Aorta (tissue), 5 donors: Measurements from ENCODE around the gene IL1RL1. TPM values are rescaled to one million over a fixed set of nuclear protein-coding genes. Genes with fewer than 3 reads are reported as not detected.

Experiments
- ATAC-seq: fragments of 200-7000 bp; cut with Tn5 transposase; one replicate; pipeline ENCODE4 v1.9.1; 2022; ENCODE audit warnings: moderate library complexity; ENCODE audit not compliant: low FRiP score
- DNase-seq, 2 donors: peaks; one replicate each; pipeline ENCODE4 v3.0.0-alpha.2; 2020
- H3K27ac ChIP-seq, 2 donors: one replicate each; pipeline ENCODE4 v1.5.1; 2013; ENCODE audit warnings: low read length in 2 of 2, mild to moderate bottlenecking in 2 of 2, moderate library complexity in 2 of 2, control low read depth in 1 of 2, inconsistent platforms in 1 of 2, low read depth in 1 of 2
- H3K27me3 ChIP-seq, 2 donors: one replicate each; pipeline ENCODE4 v1.6.1; 2013; ENCODE audit warnings: control low read depth in 1 of 2, low read length in 1 of 2, mild to moderate bottlenecking in 1 of 2, moderate library complexity in 1 of 2; ENCODE audit not compliant: insufficient read depth in 2 of 2, control insufficient read depth in 1 of 2
- H3K36me3 ChIP-seq, 2 donors: one replicate each; pipeline ENCODE4 v1.6.1; 2013; ENCODE audit warnings: control low read depth in 1 of 2, low read length in 1 of 2, mild to moderate bottlenecking in 1 of 2; ENCODE audit not compliant: insufficient read depth in 2 of 2, control insufficient read depth in 1 of 2
- H3K4me1 ChIP-seq, 2 donors: one replicate each; pipeline ENCODE4 v1.6.1; 2013; ENCODE audit warnings: low read length in 2 of 2, control low read depth in 1 of 2, mild to moderate bottlenecking in 1 of 2, moderate library complexity in 1 of 2; ENCODE audit not compliant: insufficient read depth in 2 of 2, control insufficient read depth in 1 of 2
- H3K4me3 ChIP-seq, 2 donors: one replicate each; pipeline ENCODE4 v1.5.1; 2013; ENCODE audit warnings: low read length in 2 of 2, control low read depth in 1 of 2, mild to moderate bottlenecking in 1 of 2
- H3K9me3 ChIP-seq: one replicate; pipeline ENCODE4 v1.6.1; 2013; ENCODE audit warnings: mild to moderate bottlenecking, low read length; ENCODE audit not compliant: control insufficient read depth
- WGBS, 2 donors: extraction: QIAGEN DNeasy Blood & Tissue Kit; methylation state at CpG; one replicate each; pipeline ENCODE4 v1.1.7; 2013; 5-methylcytosine and 5-hydroxymethylcytosine counted together
- intact Hi-C, 2 donors: fragments of 100-400 bp; cut with DNase I; formaldehyde crosslinking; loops; one replicate each; pipeline versions ENCODE4 v1.14.2 to v1.15.0; 2022
- polyA plus RNA-seq, 2 donors: library from polyadenylated mRNA; stranded (reverse); fragments of 200-250 nt; gene quantifications; one replicate each; pipeline ENCODE4 v1.2.3, GENCODE V29; 2013
- total RNA-seq, 2 donors: library from RNA; stranded (reverse); fragmentation: NEBNext Ultra II Directional; extraction: Animal tissue kit (Norgen Biotek cat#: 25700); gene quantifications; one replicate each; pipeline ENCODE4 v1.2.1, GENCODE V29; 2021
- donor health status: healthy with polysubstance abuse.
- donor health status: Bipolar disorder and iron deficiency.
- donor health status: DM: no; HTN: no; CAD: no.
- donor health status: DM: no; HTN: no; CAD: no.
- donor health status: DM: yes; HTN: yes; CAD: no.

The IL1RL1 gene
- total and polyA plus RNA-seq, 4 donors = 2.5 to 8.1 (median 7.2) TPM

DNA sequence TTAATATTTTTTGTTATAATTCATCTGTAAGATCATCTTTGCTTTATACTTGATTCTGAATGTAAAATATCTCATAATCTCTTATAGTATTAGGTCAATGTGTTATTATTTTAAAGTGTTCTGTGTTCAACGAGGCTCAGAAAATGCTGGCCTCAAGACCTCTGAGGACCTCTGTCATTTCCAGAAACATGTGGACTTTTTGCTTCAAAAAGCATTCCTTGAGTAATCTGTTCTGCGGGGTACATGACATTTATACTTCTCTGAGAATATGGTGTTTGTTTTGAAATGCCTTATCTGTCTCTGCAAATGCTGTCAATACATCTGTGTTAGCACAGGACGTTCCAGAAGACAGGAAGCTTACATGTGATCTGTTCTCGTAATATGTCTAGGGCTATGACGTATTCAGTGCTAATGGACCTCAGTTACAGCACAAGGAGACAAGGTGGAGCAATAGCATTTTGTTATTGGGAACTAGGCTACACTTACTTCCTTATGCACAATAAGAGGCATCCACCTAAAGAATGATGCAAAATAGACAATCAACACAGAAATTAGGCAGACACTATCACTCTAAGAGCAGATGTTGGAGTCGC is 37.6 kb upstream of the IL1RL1 start:
- Histone ChIP-seq H3K27ac (no peak overlapping the region), H3K4me3 (no peak overlapping the region), H3K4me1 (no peaks in the 10 kb centered on the region), H3K27me3 (peaks cover 0 to 2% of the 10 kb centered on the region in 2 donors), H3K9me3 (no peaks in the 10 kb centered on the region), H3K36me3 (no peaks in the 10 kb centered on the region)
- ATAC-seq (no peak), DNase-seq (no peak)
- 53 to 54% methylated on average over 6 of the region's 6 CpGs for WGBS, 2 donors
- intact Hi-C loops = no loop called here

GRCh38 chr2:102276549-102277201 is 34.7 kb upstream of the IL1RL1 start:
- Histone ChIP-seq H3K9me3 (no peaks in the 10 kb centered on the region), H3K36me3 (no peaks in the 10 kb centered on the region), H3K27ac (no peak overlapping the region), H3K4me1 (no peaks in the 10 kb centered on the region), H3K27me3 (peaks cover 0 to 2% of the 10 kb centered on the region in 2 donors), H3K4me3 (no peak overlapping the region)
- intact Hi-C loops = no loop called here
- ATAC-seq (no peak), DNase-seq (no peak)
- 98% methylated on average over 2 of the region's 2 CpGs for WGBS, 2 donors

DNA sequence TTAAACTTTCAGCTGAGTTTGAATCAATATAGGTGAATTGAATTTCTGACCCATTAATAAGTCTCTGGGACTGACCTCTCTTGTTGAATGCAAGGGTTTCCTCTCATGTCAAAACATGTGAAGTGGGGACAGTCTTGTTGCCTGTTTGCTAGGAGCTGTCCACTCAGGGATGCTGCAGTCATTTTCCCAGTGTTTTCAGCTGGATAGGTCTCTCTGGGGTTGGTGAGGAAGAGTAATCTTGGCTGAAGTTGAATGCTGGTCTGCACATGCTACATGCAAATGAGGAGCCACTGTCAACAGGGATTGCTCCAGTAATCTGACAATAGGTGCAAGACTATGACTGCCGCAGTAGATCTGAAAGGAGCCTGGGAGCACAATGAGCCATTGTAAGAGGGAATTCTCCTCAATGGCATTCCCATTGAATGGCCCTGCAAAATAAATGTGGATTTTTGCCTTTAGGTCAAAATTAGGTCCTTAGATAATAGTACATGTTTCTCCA is 34.1 kb upstream of the IL1RL1 start:
- intact Hi-C loops = no loop called here
- WGBS, 2 donors = 90 to 100% methylated on average over 1 of the region's 1 CpG

GRCh38 chr2:102278720-102279390 is 32.5 kb upstream of the IL1RL1 start:
- no peak for DNase-seq
- H3K4me3 ChIP-seq = no peak overlapping the region
- H3K9me3 ChIP-seq = no peaks in the 10 kb centered on the region
- peaks cover 0 to 2% of the 10 kb centered on the region in 2 donors for H3K27me3 ChIP-seq
- no peak for ATAC-seq
- H3K4me1 ChIP-seq = no peaks in the 10 kb centered on the region
- 93 to 94% methylated on average over 3 of the region's 3 CpGs for WGBS, 2 donors
- intact Hi-C loops = no loop called here
- no peaks in the 10 kb centered on the region for H3K36me3 ChIP-seq
- no peak overlapping the region for H3K27ac ChIP-seq

More for the DNA sequence above, 34.1 kb upstream of the IL1RL1 start:
- ATAC-seq (no peak), DNase-seq (no peak)
- Histone ChIP-seq H3K27me3 (peaks cover 0 to 2% of the 10 kb centered on the region in 2 donors), H3K9me3 (no peaks in the 10 kb centered on the region), H3K4me1 (no peaks in the 10 kb centered on the region), H3K4me3 (no peak overlapping the region), H3K36me3 (no peaks in the 10 kb centered on the region), H3K27ac (no peak overlapping the region)

DNA sequence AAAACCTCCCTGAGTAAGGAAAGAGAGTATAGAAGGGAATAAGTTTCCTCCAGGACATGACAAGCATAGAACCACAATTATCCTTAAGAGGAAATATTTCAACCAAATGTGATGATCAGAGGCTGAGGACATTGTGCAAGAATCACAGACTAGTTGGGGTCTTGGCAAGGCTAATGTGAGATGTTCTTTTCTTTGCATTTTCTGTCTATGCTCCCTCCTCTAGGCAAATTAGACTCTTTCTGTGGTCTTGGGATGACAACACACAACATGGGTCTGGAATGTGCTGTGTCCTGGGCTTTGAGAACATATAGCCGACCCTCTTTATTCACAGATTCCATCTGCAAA is 32.0 kb upstream of the IL1RL1 start:
- intact Hi-C loops = no loop called here
- no peak for DNase-seq
- H3K4me3 ChIP-seq = no peak overlapping the region
- ATAC-seq = no peak
- no peaks in the 10 kb centered on the region for H3K4me1 ChIP-seq
- WGBS, 2 donors = 90 to 94% methylated on average over 1 of the region's 1 CpG
- peaks cover 0 to 2% of the 10 kb centered on the region in 2 donors for H3K27me3 ChIP-seq
- no peaks in the 10 kb centered on the region for H3K9me3 ChIP-seq
- H3K36me3 ChIP-seq = no peaks in the 10 kb centered on the region
- H3K27ac ChIP-seq = no peak overlapping the region

DNA sequence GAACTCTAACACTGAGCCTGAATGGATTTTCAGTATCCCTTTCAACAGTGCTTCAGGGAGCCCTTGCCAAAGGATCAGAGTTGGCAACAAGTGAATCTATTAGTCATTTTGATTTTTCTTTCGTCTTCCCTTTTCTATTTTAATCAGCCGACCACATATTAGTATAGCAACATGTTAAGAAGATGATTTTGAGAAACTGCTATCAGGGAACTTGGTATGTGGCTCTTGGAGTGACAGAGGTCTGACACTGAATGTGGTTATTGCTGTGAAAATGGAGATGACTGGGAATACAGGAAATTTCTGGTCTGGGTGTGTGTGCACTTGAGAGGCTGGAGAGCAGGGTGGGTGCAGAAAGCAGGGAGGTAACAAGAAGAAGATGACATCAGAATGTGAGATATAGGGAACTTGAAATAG is 28.7 kb upstream of the IL1RL1 start:
- Histone ChIP-seq H3K27me3 (no peaks in the 10 kb centered on the region), H3K27ac (no peak overlapping the region), H3K4me3 (no peak overlapping the region), H3K9me3 (peaks cover 1% of the 10 kb centered on the region), H3K36me3 (no peaks in the 10 kb centered on the region), H3K4me1 (no peaks in the 10 kb centered on the region)
- DNase-seq (no peak), ATAC-seq (no peak)
- 7 to 9% methylated on average over 2 of the region's 2 CpGs for WGBS, 2 donors
- intact Hi-C loops = no loop called here

DNA sequence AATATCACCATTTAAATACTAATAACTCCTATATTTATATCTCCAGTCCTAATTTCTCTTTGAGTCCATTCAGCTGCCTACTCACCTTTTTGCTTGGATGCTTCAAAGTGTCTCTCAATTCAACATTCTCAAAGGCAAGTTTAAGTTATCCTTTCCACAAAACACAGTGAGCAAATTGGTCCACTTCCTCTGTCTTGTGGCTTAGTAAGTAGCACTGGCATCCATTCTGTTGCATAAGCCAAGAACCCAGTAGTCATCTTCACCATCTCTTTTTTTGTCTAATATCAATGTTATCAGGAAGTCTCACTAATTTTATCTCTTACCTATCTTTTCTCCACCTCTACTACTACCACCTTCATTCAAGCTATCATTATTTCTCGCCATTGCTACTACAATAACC is 27.4 kb upstream of the IL1RL1 start:
- H3K4me3 ChIP-seq = no peak overlapping the region
- no peak for ATAC-seq
- H3K36me3 ChIP-seq = no peaks in the 10 kb centered on the region
- no peak for DNase-seq
- no peaks in the 10 kb centered on the region for H3K27me3 ChIP-seq
- 98 to 100% methylated on average over 1 of the region's 1 CpG for WGBS, 2 donors
- intact Hi-C loops = no loop called here
- no peak overlapping the region for H3K27ac ChIP-seq
- no peaks in the 10 kb centered on the region for H3K4me1 ChIP-seq
- peaks cover 1% of the 10 kb centered on the region for H3K9me3 ChIP-seq

- intact Hi-C loops = no loop called here
- DNase-seq = no peak
These were observed 26.8 kb upstream of the IL1RL1 start for GRCh38 chr2:102284611-102285010.

DNA sequence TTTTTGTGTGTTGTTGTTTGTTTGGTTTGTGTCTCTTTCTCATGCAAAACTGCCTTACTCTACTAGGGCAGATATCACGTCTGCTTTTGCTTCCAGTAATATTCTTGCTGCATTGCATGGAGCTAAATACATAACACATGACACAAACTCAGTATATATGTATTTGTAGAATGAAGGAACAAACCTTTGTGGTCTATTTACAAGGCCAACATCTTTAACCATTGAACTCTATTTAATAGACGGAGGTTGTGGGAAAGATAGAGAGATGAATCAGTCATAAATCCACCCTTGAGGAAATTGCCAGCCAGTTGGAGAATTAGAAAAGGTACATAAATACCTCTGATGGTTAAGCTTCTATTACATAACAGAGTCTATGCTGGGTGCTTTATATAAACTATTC is 26.0 kb upstream of the IL1RL1 start:
- no peak overlapping the region for H3K27ac ChIP-seq
- H3K4me3 ChIP-seq = no peak overlapping the region
- no peaks in the 10 kb centered on the region for H3K4me1 ChIP-seq
- H3K36me3 ChIP-seq = no peaks in the 10 kb centered on the region
- 93 to 97% methylated on average over 2 of the region's 2 CpGs for WGBS, 2 donors
- ATAC-seq (no peak), DNase-seq (no peak)
- no peaks in the 10 kb centered on the region for H3K27me3 ChIP-seq
- intact Hi-C loops = no loop called here
- peaks cover 1% of the 10 kb centered on the region for H3K9me3 ChIP-seq

More at GRCh38 chr2:102284611-102285010, 26.8 kb upstream of the IL1RL1 start:
- ATAC-seq = no peak
- WGBS, 2 donors = 83 to 89% methylated on average over 3 of the region's 3 CpGs
- H3K4me3 ChIP-seq = no peak overlapping the region
- no peaks in the 10 kb centered on the region for H3K27me3 ChIP-seq
- no peak overlapping the region for H3K27ac ChIP-seq
- H3K9me3 ChIP-seq = peaks cover 1% of the 10 kb centered on the region
- no peaks in the 10 kb centered on the region for H3K4me1 ChIP-seq
- H3K36me3 ChIP-seq = no peaks in the 10 kb centered on the region
